ENCODE measurements around the gene SMIM38. TPM values are rescaled to one million over a fixed set of nuclear protein-coding genes. Genes with fewer than 3 reads are reported as not detected.
A peak's percentile ranks its signal among the peaks of the same experiment; 100 is the strongest.

Gene SMIM38
- total RNA-seq, 1 donor from 2014 or later, result 0.26 TPM

DNA sequence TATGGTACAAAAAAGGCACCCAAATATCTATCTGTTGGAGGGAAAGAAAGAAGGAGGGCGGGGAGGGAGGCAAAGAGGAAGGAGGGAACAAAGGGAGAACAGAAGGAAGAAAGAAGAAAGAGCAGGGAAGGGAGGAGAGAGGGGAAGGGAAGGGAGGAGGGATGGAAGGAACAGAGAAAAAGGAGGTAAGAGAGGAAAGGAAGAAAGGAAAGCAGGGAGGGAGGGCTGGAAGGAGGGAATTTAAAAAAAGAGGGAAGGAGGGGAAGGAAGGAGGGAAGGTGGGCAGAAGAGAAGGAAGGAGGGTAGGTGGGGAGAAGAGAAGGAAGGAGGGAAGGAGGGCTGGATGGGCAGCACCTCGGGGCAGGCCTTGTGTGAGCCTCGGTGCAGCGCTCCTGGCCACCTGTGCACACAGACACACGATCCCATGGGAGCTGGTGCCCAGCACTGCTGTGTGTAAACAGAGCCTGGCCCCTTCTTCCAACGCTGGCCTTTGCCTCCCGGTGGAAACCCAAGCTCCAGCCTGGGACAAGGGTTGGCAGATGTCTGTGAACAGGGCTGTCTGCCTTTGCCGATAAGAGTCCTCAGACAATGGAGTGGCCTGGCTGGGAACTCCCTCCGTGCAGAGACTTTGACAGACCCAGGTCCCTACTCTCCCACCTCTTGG is 23.2 kb downstream of the SMIM38 start:
- Histone ChIP-seq H3K36me3 (ENCODE audit: control insufficient read depth, insufficient read depth, low read length) (no peaks in the 10 kb centered on the region), H3K27me3 (ENCODE audit: control insufficient read depth, insufficient read depth, low read length) (no peaks in the 10 kb centered on the region), H3K4me3 (ENCODE audit: low read depth, low read length) (no peak overlapping the region)
- DNase-seq (ENCODE audit: low read depth) (no peak), FAIRE-seq (no peak)
- TF ChIP-seq, protein P1, sequence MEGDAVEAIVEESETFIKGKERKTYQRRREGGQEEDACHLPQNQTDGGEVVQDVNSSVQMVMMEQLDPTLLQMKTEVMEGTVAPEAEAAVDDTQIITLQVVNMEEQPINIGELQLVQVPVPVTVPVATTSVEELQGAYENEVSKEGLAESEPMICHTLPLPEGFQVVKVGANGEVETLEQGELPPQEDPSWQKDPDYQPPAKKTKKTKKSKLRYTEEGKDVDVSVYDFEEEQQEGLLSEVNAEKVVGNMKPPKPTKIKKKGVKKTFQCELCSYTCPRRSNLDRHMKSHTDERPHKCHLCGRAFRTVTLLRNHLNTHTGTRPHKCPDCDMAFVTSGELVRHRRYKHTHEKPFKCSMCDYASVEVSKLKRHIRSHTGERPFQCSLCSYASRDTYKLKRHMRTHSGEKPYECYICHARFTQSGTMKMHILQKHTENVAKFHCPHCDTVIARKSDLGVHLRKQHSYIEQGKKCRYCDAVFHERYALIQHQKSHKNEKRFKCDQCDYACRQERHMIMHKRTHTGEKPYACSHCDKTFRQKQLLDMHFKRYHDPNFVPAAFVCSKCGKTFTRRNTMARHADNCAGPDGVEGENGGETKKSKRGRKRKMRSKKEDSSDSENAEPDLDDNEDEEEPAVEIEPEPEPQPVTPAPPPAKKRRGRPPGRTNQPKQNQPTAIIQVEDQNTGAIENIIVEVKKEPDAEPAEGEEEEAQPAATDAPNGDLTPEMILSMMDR (IDR thresholded peaks at IDR 0.05; ENCODE audit: insufficient read depth, low read length, severe bottlenecking), result no peak

DNA sequence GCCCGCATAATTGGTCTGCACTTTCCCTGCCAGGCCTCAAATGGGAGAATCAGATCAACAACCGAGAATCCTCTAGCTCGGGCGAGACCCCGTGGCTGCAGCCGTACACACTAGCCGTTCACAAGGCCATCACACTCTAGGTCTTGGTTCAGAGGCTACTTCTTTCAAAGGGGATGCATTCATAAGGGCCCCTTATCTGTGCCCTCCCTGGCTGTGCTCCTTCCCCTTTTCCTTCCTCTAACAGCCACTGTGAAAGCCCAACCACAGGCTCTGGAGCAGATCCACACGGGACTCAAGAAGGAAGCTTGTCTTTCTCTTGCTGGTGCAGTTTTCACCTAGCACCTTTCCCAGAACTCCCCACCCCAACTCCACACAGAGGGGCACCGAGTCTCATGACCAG is 24.5 kb downstream of the SMIM38 start:
- FAIRE-seq, result no peak
- TF ChIP-seq, protein P1 (IDR thresholded peaks at IDR 0.05; ENCODE audit: insufficient read depth, low read length, severe bottlenecking), result no peak

DNA sequence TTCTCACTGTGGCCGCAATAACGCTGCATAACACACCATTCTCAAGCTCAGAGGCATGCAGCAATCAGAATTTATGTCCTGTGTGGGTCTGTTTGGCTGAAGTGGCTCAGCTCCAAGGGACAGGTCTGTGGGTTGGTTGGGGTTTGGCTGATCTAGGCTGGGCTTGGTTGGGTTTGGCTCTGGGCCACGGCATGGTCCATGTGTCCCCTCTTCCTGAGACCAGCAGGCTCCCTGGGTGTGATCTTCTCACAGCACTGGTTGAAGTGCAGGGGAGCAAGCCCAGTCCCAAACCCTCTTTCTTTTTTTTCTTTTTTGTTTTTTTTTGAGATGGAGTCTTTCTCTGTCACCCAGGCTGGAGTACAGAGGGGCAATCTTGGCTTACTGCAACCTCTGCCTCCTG is 25.0 kb downstream of the SMIM38 start:
- FAIRE-seq (no peak), DNase-seq (ENCODE audit: low read depth) (no peak)
- TF ChIP-seq, protein P1 (IDR thresholded peaks at IDR 0.05; ENCODE audit: insufficient read depth, low read length, severe bottlenecking), result no peak
- H3K4me3 ChIP-seq (ENCODE audit: low read depth, low read length), result no peak overlapping the region
- H3K36me3 ChIP-seq (ENCODE audit: control insufficient read depth, insufficient read depth, low read length), result no peaks in the 10 kb centered on the region
- H3K27me3 ChIP-seq (ENCODE audit: control insufficient read depth, insufficient read depth, low read length), result no peaks in the 10 kb centered on the region

More for the DNA sequence above, 24.5 kb downstream of the SMIM38 start:
- Histone ChIP-seq H3K27me3 (ENCODE audit: control insufficient read depth, insufficient read depth, low read length) (no peaks in the 10 kb centered on the region), H3K36me3 (ENCODE audit: control insufficient read depth, insufficient read depth, low read length) (no peaks in the 10 kb centered on the region), H3K4me3 (ENCODE audit: low read depth, low read length) (no peak overlapping the region)
- DNase-seq (ENCODE audit: low read depth), result no peak

DNA sequence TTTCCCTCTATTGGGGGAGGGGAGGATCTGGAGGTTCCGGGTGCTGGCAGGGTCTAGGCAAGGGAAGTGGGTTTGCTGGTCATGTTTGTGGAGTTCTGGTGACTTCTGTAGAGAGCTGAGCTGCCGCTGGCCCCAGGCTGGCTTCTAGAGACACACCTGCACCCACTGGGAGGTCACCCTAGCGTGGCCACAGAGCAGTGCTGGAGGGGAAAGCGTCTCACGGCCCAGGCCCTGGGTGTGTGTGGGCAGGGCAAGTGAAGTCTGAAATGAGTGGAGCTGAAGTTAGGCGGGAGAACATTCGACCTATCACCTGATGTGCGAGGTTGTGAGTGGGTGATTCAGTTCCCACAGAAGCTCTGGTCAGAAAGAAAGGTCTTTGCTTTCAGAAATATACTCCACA is 27.9 kb downstream of the SMIM38 start:
- peaks cover 2% of the 10 kb centered on the region for H3K27me3 ChIP-seq (ENCODE audit: control insufficient read depth, insufficient read depth, low read length)
- peak; percentile 75 for FAIRE-seq
- DNase-seq (ENCODE audit: low read depth), result no peak
- no peak overlapping the region for H3K4me3 ChIP-seq (ENCODE audit: low read depth, low read length)
- no peaks in the 10 kb centered on the region for H3K36me3 ChIP-seq (ENCODE audit: control insufficient read depth, insufficient read depth, low read length)
- TF ChIP-seq, protein P1 (IDR thresholded peaks at IDR 0.05; ENCODE audit: insufficient read depth, low read length, severe bottlenecking), result no peak

DNA sequence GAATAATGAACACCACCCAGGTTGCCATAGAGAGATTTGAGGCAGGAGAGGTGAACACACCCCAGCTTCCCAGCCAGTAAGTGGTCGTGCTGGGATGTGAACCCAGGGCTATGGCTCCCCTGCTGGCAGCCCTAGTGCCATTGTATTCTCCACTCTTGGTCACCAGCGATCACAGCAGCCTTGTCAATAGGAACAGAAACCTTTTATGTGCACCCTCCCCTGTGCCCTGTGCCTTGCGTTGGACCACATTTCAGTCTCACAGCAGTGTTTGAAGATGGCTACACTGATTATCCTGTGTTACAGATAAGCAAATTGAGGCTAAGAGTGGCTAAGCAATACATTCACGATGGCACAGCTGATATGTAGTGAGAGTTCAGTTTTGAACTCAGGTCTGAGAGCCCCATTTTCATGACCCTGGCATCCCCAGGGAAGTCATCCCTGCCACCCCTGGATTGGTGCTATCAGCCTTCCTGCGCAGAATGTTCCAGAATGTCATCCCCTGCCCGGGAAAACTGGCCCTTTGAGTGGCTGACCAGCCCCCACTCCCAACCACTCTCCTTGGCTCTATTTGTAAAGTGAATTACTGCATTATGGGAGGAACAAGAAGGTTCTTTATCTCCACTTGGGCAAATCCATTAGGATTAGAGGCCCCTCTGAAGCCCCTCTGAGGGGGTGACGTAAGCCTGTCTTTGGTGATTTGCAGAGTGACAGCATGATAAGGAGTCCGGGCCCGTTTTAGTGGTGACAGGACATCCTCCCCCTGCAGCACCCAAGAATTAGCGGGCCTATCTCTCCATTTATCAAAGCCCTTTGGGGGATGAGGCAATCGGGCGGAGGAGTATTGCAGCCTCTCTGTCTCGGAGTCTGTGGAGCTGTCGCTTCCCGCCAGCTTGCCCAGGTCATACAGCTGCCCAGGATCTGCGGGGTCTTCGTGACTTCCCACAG is 30.9 kb downstream of the SMIM38 start:
- DNase-seq (ENCODE audit: low read depth) (no peak), FAIRE-seq (no peak)
- H3K4me3 ChIP-seq (ENCODE audit: low read depth, low read length), result no peak overlapping the region
- H3K27me3 ChIP-seq (ENCODE audit: control insufficient read depth, insufficient read depth, low read length), result peaks cover 2% of the 10 kb centered on the region
- TF ChIP-seq, protein P1 (IDR thresholded peaks at IDR 0.05; ENCODE audit: insufficient read depth, low read length, severe bottlenecking), result no peak
- no peaks in the 10 kb centered on the region for H3K36me3 ChIP-seq (ENCODE audit: control insufficient read depth, insufficient read depth, low read length)
